Lung microvascular endothelial cell (primary cell): ENCODE data around the gene BTBD9. TPM values are rescaled to one million over a fixed set of nuclear protein-coding genes. Genes with fewer than 3 reads are reported as not detected.
A peak's percentile ranks its signal among the peaks of the same experiment; 100 is the strongest.

Source experiments
- DNase-seq, 2 donors: peaks; one replicate each; pipeline versions ENCODE4 v3.0.0 to v3.0.0-alpha.2; 2010; ENCODE audit warnings: low read depth in 2 of 2
- total RNA-seq: library from RNA; depleted of rRNA; stranded (reverse); fragments of >200 nt; gene quantifications from 2 replicates; pipeline ENCODE4 v1.2.1, GENCODE V29; 2014

BTBD9 gene
- total RNA-seq, 1 donor from 2014 or later, result 7.1 TPM

DNA sequence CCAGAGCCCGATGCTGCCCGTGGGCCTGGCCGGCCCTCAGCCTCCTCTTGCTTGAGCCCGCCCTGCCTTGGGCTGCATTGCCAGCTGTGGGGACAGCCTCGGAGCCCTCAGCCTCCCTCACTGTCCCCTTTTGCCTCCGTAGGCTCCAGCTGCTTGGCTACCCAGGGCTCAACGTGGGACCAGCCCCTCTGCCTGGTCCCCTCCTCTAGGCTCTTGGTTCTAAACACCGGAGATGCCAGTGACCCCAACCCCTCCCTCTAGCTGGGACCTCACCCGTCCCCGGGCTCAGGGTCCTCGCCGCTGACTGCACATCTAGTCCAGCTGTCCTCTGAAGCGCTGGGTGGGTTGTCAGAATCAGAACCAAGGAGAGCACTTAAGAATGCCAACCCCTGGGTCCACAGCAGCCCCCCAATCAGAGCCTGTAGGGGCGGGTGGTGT is 475.0 kb downstream of the BTBD9 start:
- no peak for DNase-seq

DNA sequence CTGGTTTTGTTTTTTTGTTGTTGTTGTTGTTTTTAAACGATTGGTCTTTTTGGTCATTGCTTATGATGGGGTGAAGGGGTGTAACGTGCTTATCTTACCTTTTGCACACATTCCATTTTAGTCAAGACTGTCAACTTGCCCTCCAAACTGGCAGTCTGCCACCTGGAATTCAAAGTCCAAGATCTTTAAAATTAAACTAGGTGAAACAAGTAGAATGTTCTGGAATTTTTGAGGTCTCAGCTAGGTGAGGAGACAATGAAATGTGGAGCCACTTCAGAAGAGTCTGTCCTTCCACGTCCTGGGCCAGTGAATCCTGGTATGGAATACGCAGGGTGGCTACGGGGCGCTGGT is 475.6 kb downstream of the BTBD9 start:
- DNase-seq, result no peak

GRCh38 chr6:38163186-38164130 is 476.3 kb downstream of the BTBD9 start:
- DNase-seq, result no peak

DNA sequence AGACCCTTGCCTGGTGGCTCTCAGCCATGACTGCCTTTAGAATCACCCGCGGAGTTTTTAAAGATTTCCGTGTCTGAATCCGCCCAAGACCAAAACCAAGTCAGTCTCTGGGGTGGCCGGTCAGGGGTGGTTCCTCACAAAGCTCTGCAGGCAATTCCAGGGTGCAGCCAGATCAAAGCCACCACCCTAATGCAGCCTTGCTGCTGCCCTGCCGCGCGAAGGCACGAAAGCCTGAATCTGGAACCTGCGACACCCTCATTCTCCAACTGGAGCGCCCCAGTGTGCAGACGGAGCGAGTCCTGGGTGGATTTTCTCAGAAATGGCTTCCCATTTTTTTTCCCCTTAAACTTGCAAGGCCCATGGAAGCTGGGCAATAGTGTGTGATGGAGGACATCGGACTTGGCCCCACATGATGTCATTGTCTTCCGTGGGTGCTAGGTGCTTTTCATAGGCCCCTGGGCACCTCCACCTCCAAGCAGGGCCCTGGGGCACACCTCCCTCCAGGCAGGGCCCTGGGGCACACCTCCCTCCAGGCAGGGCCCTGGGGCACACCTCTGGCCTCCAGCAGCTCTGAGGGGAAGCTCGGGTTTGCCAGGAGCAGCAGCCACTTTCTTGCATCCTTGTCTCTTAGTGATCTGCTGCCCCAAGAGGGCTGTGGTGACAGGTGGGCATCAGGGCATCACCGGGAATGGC is 477.1 kb downstream of the BTBD9 start:
- DNase-seq, result no peak

DNA sequence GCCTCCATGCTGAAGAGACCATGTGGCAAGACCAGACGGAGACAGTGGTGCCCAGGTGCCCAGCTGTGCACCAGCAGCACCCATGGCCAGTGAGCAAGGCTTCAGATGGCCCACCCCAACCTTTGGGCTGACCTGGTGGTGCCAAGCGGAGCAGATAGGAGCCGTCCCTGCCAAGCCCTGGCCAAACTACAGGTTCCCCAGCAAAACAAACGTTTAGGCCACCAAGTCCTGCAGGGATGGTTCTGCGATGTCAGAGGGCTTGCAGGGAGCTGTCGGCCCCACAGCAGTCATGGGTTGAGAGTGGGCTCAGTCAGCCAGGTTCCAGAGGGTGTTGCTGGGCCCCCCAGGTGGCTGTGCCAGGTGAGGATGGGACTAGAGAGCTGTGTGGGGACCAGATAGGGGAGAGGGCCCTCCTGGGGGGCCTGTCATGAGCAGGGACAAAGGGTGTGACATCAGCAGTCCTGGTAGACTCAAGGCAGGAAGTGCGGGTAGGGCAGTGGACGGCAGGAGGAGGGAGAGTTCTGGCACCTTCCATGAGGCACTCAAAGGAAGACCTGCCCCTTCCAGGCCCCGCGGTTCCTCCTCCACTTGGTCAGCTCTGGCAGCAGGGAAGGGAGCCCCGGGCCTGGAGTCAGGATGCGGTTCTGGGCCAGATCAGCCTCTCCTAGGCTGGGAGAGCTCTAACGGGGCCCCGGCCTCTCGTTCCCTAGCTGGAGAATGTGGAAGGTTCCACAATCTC is 477.8 kb downstream of the BTBD9 start:
- DNase-seq, result no peak

DNA sequence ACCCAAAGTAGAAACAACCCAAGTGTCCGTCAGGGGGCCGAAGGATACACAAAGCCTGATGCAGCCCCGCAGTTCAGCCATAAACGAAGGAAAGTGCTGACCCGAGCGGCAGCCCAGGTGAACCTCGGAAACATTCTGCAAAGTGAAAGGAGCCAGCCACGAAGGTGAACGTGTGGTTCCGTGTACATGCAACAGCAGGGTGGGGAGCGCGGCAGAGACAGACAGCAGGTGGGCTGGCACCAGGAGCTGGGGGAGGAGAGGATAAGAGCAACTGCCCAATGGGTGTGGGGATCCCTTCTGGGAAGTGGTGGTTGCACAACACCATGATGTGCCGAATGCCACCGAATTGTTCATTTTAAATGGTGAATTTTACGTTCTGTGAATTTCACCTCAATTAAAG is 478.4 kb downstream of the BTBD9 start:
- no peak for DNase-seq

GRCh38 chr6:38160831-38161230 is 478.9 kb downstream of the BTBD9 start:
- DNase-seq, result no peak

DNA sequence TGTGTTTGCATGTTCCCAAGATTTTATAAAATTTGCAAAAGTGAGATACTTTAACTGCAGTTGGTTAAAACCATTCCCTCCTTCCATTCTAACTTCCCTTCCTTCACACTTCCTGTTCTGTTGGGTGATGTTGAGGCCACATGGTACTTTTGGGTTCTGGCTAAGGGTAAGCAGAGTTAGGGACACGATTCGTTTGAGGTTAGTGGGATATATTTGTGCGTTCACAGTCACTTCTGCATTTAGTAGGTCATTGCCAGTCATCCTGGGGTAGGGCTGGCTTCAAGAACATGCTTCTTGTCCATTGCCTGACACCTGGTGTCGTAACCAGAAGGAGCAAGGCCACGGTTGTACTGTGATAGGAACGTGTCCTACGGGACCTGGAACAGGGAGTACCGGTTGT is 480.1 kb downstream of the BTBD9 start:
- no peak for DNase-seq

DNA sequence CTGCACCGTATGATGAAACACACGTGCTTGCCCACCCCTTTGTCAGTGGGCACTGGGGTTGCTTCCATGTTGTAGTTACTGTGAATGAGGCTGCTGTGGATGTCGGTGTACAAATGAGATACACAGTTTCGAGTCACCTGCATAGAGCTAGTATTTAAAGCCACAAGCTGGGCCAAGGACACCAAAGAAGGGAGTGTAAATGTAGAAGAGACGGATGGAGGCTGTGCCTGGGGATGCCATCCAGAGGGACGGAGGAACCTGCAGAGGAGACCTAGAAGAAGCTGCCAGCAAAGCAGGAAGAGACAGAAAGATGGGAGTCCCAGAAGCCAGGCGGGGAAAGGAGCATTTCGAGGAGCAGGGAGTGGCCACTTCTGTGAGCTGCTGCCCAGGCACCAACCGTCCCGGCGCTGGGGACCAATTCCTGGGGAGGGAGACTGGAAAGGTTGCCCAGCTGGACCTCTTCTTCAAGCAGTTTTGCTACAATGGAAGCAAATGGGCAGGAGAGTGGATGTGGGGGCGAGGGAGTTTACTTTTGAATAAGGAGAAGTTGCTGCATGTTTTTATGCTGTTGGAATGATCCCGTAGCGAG is 480.9 kb downstream of the BTBD9 start:
- DNase-seq, result no peak

GRCh38 chr6:38157905-38158304 is 481.8 kb downstream of the BTBD9 start:
- no peak for DNase-seq

GRCh38 chr6:38156818-38157565 is 482.7 kb downstream of the BTBD9 start:
- peak in 1 of 2 donors; percentile 37 for DNase-seq

- peak; percentile 40 to 64 for DNase-seq
Observed at GRCh38 chr6:38155621-38156204, 484.0 kb downstream of the BTBD9 start.

- DNase-seq, result peak; percentile 98
Observed at GRCh38 chr6:38155144-38155543, 484.6 kb downstream of the BTBD9 start.

- DNase-seq, result peak in 1 of 2 donors; percentile 41
Observed at GRCh38 chr6:38154731-38155130, 485.0 kb downstream of the BTBD9 start.

DNA sequence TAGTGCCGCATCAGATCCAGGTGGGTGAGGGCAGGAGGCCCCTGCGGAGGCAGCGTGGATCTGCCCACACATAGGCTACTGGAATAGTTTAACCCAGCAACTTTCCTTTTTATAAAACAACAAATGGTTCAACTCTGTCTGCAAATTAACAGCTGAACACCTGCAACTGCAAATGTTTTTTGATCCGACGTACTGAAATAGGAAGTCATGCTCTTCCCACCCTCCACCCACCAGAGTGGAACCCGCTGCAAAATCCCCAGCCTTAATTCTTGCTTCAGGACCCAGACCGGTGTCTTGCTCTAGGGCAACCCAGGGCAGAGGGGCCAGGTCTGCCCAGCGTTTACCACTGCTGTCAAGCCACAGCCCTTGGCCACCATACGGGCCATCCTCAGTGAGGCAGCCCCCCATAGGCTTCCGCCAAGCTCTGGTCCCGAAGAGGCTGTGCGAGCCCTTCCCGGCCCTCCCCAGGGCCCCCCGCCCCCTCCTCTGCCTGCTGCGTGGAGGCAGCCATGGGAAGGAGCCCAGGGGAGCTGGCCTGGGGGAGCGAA is 485.9 kb downstream of the BTBD9 start:
- DNase-seq, result no peak

- DNase-seq, result no peak
Observed at GRCh38 chr6:38153076-38153797, 486.5 kb downstream of the BTBD9 start.

DNA sequence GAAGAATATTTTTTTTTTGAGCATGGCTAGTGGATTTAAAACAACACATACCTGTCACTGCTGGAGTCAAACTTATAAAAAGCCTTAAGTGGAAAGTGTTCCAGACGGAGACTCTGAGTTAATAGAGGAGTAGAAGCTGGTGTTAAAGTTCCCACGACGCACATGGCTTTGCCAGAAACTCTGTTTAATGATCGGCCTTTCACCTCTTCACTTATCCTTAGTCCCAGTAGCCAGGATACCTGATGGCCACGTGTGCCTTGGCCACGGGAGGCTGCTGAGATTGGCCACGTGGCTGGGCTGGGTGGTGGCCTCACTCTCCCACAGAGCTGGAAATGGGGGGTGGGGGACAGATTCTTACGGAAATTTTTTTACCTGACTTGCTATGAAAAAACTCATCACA is 487.1 kb downstream of the BTBD9 start:
- DNase-seq, result no peak

- no peak for DNase-seq
Observed at GRCh38 chr6:38151580-38152500, 487.9 kb downstream of the BTBD9 start.
